ENCODE measurements around the gene EPB41L4B. TPM values are rescaled to one million over a fixed set of nuclear protein-coding genes. Genes with fewer than 3 reads are reported as not detected.
A peak's percentile ranks its signal among the peaks of the same experiment; 100 is the strongest.

The EPB41L4B gene
- total and polyA plus RNA-seq, 2 of the 13 experiments (the other 11 are each of a cell fraction or from before 2014, with no cell fraction given), result 17.6 to 22.1 TPM

GRCh38 chr9:109122726-109123621 is 197.9 kb downstream of the EPB41L4B start (continued):
- TF ChIP-seq GMEB2 (CRISPR knock-in tag; IDR thresholded peaks at IDR 0.05; ENCODE audit: low read depth) (no peak), ZNF317 (CRISPR knock-in tag; IDR thresholded peaks at IDR 0.05) (no peak), ZNF660 (CRISPR knock-in tag; IDR thresholded peaks at IDR 0.05; ENCODE audit: borderline replicate concordance, low read depth) (no peak), ZSCAN25 (CRISPR knock-in tag; IDR thresholded peaks at IDR 0.05) (no peak), NR0B2 (CRISPR knock-in tag; IDR thresholded peaks at IDR 0.05) (no peak), ISL2 (CRISPR knock-in tag; IDR thresholded peaks at IDR 0.05) (0 out of 2 replicates have a peak, but pooled peaks have one; percentile 17), NR2F2 (IDR thresholded peaks at IDR 0.05; ENCODE audit: borderline replicate concordance, low read depth) (no peak), ZNF414 (CRISPR knock-in tag; IDR thresholded peaks at IDR 0.05) (no peak), ZNF629 (CRISPR knock-in tag; conservative IDR thresholded peaks at IDR 0.05) (peak; percentile 68), ZEB1 (IDR thresholded peaks at IDR 0.05; ENCODE audit: insufficient replicate concordance, low read depth) (no peak), NCOR1 (IDR thresholded peaks at IDR 0.05; ENCODE audit: borderline replicate concordance, low read length) (0 out of 2 replicates have a peak, but pooled peaks have one; percentile 26), ADNP (CRISPR knock-in tag; IDR thresholded peaks at IDR 0.05) (0 out of 2 replicates have a peak, but pooled peaks have one; percentile 12), ZBTB7B (CRISPR knock-in tag; IDR thresholded peaks at IDR 0.05) (no peak), ARID4A (CRISPR knock-in tag; IDR thresholded peaks at IDR 0.05; ENCODE audit: borderline replicate concordance) (peak; percentile 26; the same call in 1 of the 2 replicates), FOXM1 (CRISPR knock-in tag; IDR thresholded peaks at IDR 0.05) (no peak), SMAD9 (CRISPR knock-in tag; IDR thresholded peaks at IDR 0.05) (no peak), GRHL1 (CRISPR knock-in tag; conservative IDR thresholded peaks at IDR 0.05) (no peak), ZBTB25 (CRISPR knock-in tag; IDR thresholded peaks at IDR 0.05) (no peak)

Measured in HepG2 (cell line).